A549 (cell line): Measurements from ENCODE around the gene DMBT1. TPM values are rescaled to one million over a fixed set of nuclear protein-coding genes. Genes with fewer than 3 reads are reported as not detected.

Experiments used
- ATAC-seq, 2 experiments: fragments of 200-7000 bp in 1 of 2; fragments of >200 bp in 1 of 2; cut with Nextera tagmentation in 1 of 2; cut with Tn5 transposase in 1 of 2; 3 replicates each; pipeline versions ENCODE4 v1.8.0 to v1.9.1; 2018 to 2020; ENCODE audit warnings: mild to moderate bottlenecking in 1 of 2, moderate library complexity in 1 of 2
- CTCF ChIA-PET: fragments of 300-600 bp; sonication (Branson Sonifier 250); formaldehyde crosslinking; extraction: SDS; loops from one replicate; lab custom pipeline; 2021; ENCODE audit warnings: antibody characterized with exemption, inconsistent platforms; lab: Yijun Ruan, JAX
- POLR2A ChIA-PET: fragments of 350-600 bp; formaldehyde crosslinking; extraction: SDS; loops from one replicate; lab custom pipeline; 2021; ENCODE audit warnings: antibody characterized with exemption, inconsistent platforms; lab: Yijun Ruan, JAX
- DNase-seq, 2 experiments: peaks; one replicate each; pipeline versions ENCODE4 v3.0.0 to v3.0.0-alpha.2; 2011 to 2016; ENCODE audit warnings: low read depth in 1 of 2, low spot score in 1 of 2
- FAIRE-seq: peaks from 2 replicates; lab custom pipeline; 2011; peaks lifted over from hg19 to GRCh38; lab: Jason Lieb, UNC
- H3K27ac ChIP-seq, 2 experiments: fragments of >200 bp; sonication (Bioruptor Twin); formaldehyde crosslinking; 3 replicates each; pipeline ENCODE4 v1.5.1; 2016 to 2017
- H3K4me1 ChIP-seq: fragments of >200 bp; sonication (Bioruptor Twin); formaldehyde crosslinking; 3 replicates; pipeline ENCODE4 v1.6.1; 2016
- H3K4me2 ChIP-seq: fragments of >200 bp; sonication (Bioruptor Twin); formaldehyde crosslinking; 3 replicates; pipeline ENCODE4 v1.6.1; 2016
- H3K4me3 ChIP-seq: fragments of >200 bp; sonication (Bioruptor Twin); formaldehyde crosslinking; 3 replicates; pipeline ENCODE4 v1.5.1; 2016
- H3K9me3 ChIP-seq: fragments of >200 bp; sonication (Bioruptor Twin); formaldehyde crosslinking; 3 replicates; pipeline ENCODE4 v1.6.1; 2016
- CBX2 ChIP-seq: fragments of 200-600 bp; sonication (generic); IDR thresholded peaks from 2 replicates; pipeline ENCODE4 v1.6.1; 2016; ENCODE audit warnings: low read depth, mild to moderate bottlenecking, borderline replicate concordance
- CEBPB ChIP-seq, 2 experiments: fragments of >200 bp in 1 of 2; sonication (Bioruptor Twin) in 1 of 2; formaldehyde crosslinking in 1 of 2; IDR thresholded peaks; 2 replicates each; pipeline ENCODE4 v1.6.1; 2012 to 2016
- CHD4 ChIP-seq: fragments of 200-600 bp; sonication (generic); IDR thresholded peaks from 2 replicates; pipeline ENCODE4 v1.6.1; 2016; ENCODE audit warnings: antibody characterized with exemption, mild to moderate bottlenecking, borderline replicate concordance
- CTCF ChIP-seq: fragments of >200 bp; sonication (Bioruptor Twin); formaldehyde crosslinking; IDR thresholded peaks from 3 replicates; pipeline ENCODE4 v1.5.1; 2016
- EHF ChIP-seq: fragments of 250-450 bp; sonication (Bioruptor Pico); IDR thresholded peaks from 2 replicates; pipeline ENCODE4 v1.5.0; 2020; ENCODE audit warnings: mild to moderate bottlenecking
- ESRRA ChIP-seq: fragments of 150-350 bp; IDR thresholded peaks from 2 replicates; pipeline ENCODE4 v1.6.1; 2014; ENCODE audit warnings: mild to moderate bottlenecking, low read length, borderline replicate concordance
- FOSB ChIP-seq: fragments of 250-450 bp; sonication (Bioruptor Pico); IDR thresholded peaks from 2 replicates; pipeline ENCODE4 v1.5.0; 2020; ENCODE audit warnings: mild to moderate bottlenecking, moderate library complexity
- FOSL2 ChIP-seq, 2 experiments: fragments of 450-650 bp in 1 of 2; fragments of >200 bp in 1 of 2; sonication (Bioruptor Twin) in 1 of 2; formaldehyde crosslinking; IDR thresholded peaks; 2 replicates each; pipeline versions ENCODE4 v1.5.0 to v1.6.1; 2016 to 2020; ENCODE audit warnings: mild to moderate bottlenecking in 1 of 2, moderate library complexity in 1 of 2
- FOXS1 ChIP-seq: fragments of 250-450 bp; sonication (Bioruptor Pico); IDR thresholded peaks from 2 replicates; pipeline ENCODE4 v1.5.0; 2020; ENCODE audit warnings: mild to moderate bottlenecking, moderate library complexity
- HDAC2 ChIP-seq: fragments of 200-600 bp; sonication (generic); IDR thresholded peaks from 2 replicates; pipeline ENCODE4 v1.6.1; 2016
- HOXB13 ChIP-seq: fragments of 250-450 bp; sonication (Bioruptor Pico); IDR thresholded peaks from 2 replicates; pipeline ENCODE4 v1.5.0; 2020; ENCODE audit warnings: low read depth, mild to moderate bottlenecking, moderate library complexity
- NFE2L2 ChIP-seq: fragments of 150-350 bp; conservative IDR thresholded peaks from 2 replicates; pipeline ENCODE4 v1.6.1; 2014; ENCODE audit warnings: low read length
- PHF8 ChIP-seq: fragments of 200-600 bp; sonication (generic); IDR thresholded peaks from 2 replicates; pipeline ENCODE4 v1.6.1; 2016; ENCODE audit warnings: low read depth, mild to moderate bottlenecking, antibody characterized with exemption, moderate library complexity, borderline replicate concordance
- RARB ChIP-seq: fragments of 250-450 bp; sonication (Bioruptor Pico); IDR thresholded peaks from 2 replicates; pipeline ENCODE4 v1.8.0; 2021; ENCODE audit warnings: mild to moderate bottlenecking, moderate library complexity
- RCOR1 ChIP-seq: fragments of 150-350 bp; IDR thresholded peaks from 2 replicates; pipeline ENCODE4 v1.6.1; 2014; ENCODE audit warnings: antibody characterized with exemption, low read length, low read depth
- SMC3 ChIP-seq: fragments of >200 bp; sonication (Bioruptor Twin); formaldehyde crosslinking; IDR thresholded peaks from 3 replicates; pipeline ENCODE4 v1.6.1; 2018; ENCODE audit warnings: inconsistent platforms
- USF2 ChIP-seq: fragments of 450-650 bp; IDR thresholded peaks from 2 replicates; pipeline ENCODE4 v1.6.1; 2014; ENCODE audit warnings: antibody characterized with exemption
- ZSCAN20 ChIP-seq: fragments of 250-450 bp; sonication (Bioruptor Pico); IDR thresholded peaks from 2 replicates; pipeline ENCODE4 v1.8.0; 2022; ENCODE audit warnings: mild to moderate bottlenecking, moderate library complexity
- WGBS: methylation state at CpG from one replicate; pipeline ENCODE4 v1.1.6; 2017; ENCODE audit errors: missing lambda C conversion rate; 5-methylcytosine and 5-hydroxymethylcytosine counted together
- polyA plus RNA-seq, 4 experiments: library from polyadenylated mRNA; depleted of rRNA in 3 of 4; stranded (reverse); fragments of >200 nt; fragmentation: RNase III in 1 of 4; extraction: RNeasy Plus Mini Kit Qiagen cat#74134 plus additional on column Dnase treatment in 1 of 4; gene quantifications; 2 replicates in 3 of 4; 3 replicates in 1 of 4; pipeline ENCODE4 v1.2.3, GENCODE V29; 2011 to 2017
- TF ChIP-seq, protein P1 (sequence below): IDR thresholded peaks from 2 replicates; pipeline ENCODE4 v1.6.1; 2012; ENCODE audit warnings: low read depth, borderline replicate concordance

Gene DMBT1
- polyA plus RNA-seq, 2 of the 4 experiments (the other 2 are of a cell fraction): 0.01 to 0.03 TPM

GRCh38 chr10:122514045-122514840 is 46.3 kb upstream of the DMBT1 start:
- DNase-seq (no peak), ATAC-seq (no peak)
- CTCF ChIA-PET: interaction anchor here (0.7 to 3.0 kb wide), 4 partner anchors 10 to 51 kb away, joined by 3 to 14 read pairs (median 6); no protein-coding TSS in a partner anchor
- H3K27ac ChIP-seq: no peak overlapping the region
- POLR2A ChIA-PET: no interaction called here
- no peaks in the 10 kb centered on the region for H3K4me1 ChIP-seq
- no peak overlapping the region for H3K4me2 ChIP-seq
- H3K9me3 ChIP-seq: no peaks in the 10 kb centered on the region
- TF ChIP-seq RARB (CRISPR knock-in tag) (no peak), HDAC2 (no peak), FOSL2 (IDR thresholded peaks at IDR 0.05) (no peak), FOSL2 (CRISPR knock-in tag; IDR thresholded peaks at IDR 0.05) (no peak), EHF (no peak), RCOR1 (no peak), ZSCAN20 (no peak), SMC3 (no peak)
- TF ChIP-seq, all 56 proteins: peak for 0
- no peak for FAIRE-seq
- H3K4me3 ChIP-seq: no peak overlapping the region
- WGBS: 83% methylated on average over 22 of the region's 22 CpGs

DNA sequence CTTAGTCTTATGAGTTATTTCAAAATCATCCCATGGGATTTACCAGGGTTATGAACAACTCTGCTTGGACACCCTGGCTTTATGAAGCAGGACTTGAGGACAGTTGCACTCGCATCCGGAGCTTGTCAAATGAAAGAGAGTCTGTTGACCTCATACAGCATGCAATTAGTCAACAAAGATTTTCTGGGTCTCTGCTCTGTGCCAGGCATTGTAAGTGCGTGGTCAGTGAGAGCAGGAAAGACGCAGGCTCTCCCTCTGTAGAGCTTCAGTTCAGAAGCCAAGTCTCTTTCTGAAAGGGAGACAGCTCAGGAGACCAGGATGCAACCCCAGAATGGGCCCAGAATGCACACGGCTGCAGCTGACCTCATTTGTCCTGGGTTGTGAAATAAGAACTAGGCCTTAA is 45.5 kb upstream of the DMBT1 start:
- POLR2A ChIA-PET: no interaction called here
- 85% methylated on average over 5 of the region's 5 CpGs for WGBS
- FAIRE-seq: no peak

More for the DNA sequence above, 45.5 kb upstream of the DMBT1 start:
- Histone ChIP-seq H3K4me2 (no peak overlapping the region), H3K9me3 (no peaks in the 10 kb centered on the region), H3K27ac (no peak overlapping the region), H3K4me3 (no peak overlapping the region), H3K4me1 (no peaks in the 10 kb centered on the region)
- CTCF ChIA-PET: interaction anchor here (0.7 to 3.0 kb wide), 3 partner anchors 11 to 51 kb away, joined by 4 to 14 read pairs (median 7); no protein-coding TSS in a partner anchor
- ATAC-seq (no peak), DNase-seq (no peak)
- TF ChIP-seq RCOR1 (no peak), CEBPB (IDR thresholded peaks at IDR 0.05) (no peak), ESRRA (no peak), CTCF (no peak), FOSB (no peak), NFE2L2 (no peak), USF2 (no peak), CHD4 (no peak), PHF8 (no peak), HOXB13 (CRISPR knock-in tag) (no peak), FOSL2 (IDR thresholded peaks at IDR 0.05) (no peak), FOSL2 (CRISPR knock-in tag; IDR thresholded peaks at IDR 0.05) (no peak), CBX2 (no peak), FOXS1 (no peak), RARB (CRISPR knock-in tag) (no peak)
- TF ChIP-seq, protein P1, sequence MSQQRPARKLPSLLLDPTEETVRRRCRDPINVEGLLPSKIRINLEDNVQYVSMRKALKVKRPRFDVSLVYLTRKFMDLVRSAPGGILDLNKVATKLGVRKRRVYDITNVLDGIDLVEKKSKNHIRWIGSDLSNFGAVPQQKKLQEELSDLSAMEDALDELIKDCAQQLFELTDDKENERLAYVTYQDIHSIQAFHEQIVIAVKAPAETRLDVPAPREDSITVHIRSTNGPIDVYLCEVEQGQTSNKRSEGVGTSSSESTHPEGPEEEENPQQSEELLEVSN: no peak
